Choroid plexus epithelial cell (primary cell): Measurements from ENCODE around the gene IGFBP3.
A peak's percentile ranks its signal among the peaks of the same experiment; 100 is the strongest.

ENCODE experiments used
- DNase-seq: peaks from one replicate; pipeline ENCODE4 v3.0.0-alpha.2; 2010; ENCODE audit warnings: low read depth
- H3K4me3 ChIP-seq: 2 replicates; pipeline ENCODE4 v1.5.1; 2011; ENCODE audit warnings: low read depth, mild to moderate bottlenecking, control low read depth, low read length, moderate library complexity
- CTCF ChIP-seq: conservative IDR thresholded peaks from 2 replicates; pipeline ENCODE4 v1.5.1; 2011; ENCODE audit warnings: low read depth, mild to moderate bottlenecking, control low read depth, inconsistent platforms, low read length, moderate library complexity

The IGFBP3 gene

GRCh38 chr7:45893374-45893995 is 27.6 kb downstream of the IGFBP3 start:
- DNase-seq = no peak
- no peak for TF ChIP-seq CTCF
- no peak overlapping the region for H3K4me3 ChIP-seq

- DNase-seq = no peak
- TF ChIP-seq CTCF = no peak
- H3K4me3 ChIP-seq = no peak overlapping the region
Measured at GRCh38 chr7:45892407-45893035, 28.6 kb downstream of the IGFBP3 start.

- TF ChIP-seq CTCF = no peak
- no peak overlapping the region for H3K4me3 ChIP-seq
- no peak for DNase-seq
Measured at GRCh38 chr7:45891462-45892402, 29.3 kb downstream of the IGFBP3 start.

- H3K4me3 ChIP-seq = no peak overlapping the region
- DNase-seq = peak; percentile 67
- peak; percentile 62 for TF ChIP-seq CTCF
Measured at GRCh38 chr7:45890902-45891461, 30.1 kb downstream of the IGFBP3 start.

GRCh38 chr7:45890125-45890901 is 30.8 kb downstream of the IGFBP3 start:
- no peak overlapping the region for H3K4me3 ChIP-seq
- TF ChIP-seq CTCF = no peak
- DNase-seq = no peak

- H3K4me3 ChIP-seq = peak overlapping the region; percentile 57
- TF ChIP-seq CTCF = no peak
- peak; percentile 36 for DNase-seq
Measured at GRCh38 chr7:45889367-45890067, 31.6 kb downstream of the IGFBP3 start.
